ENCODE measurements around the gene SGTB. TPM values are rescaled to one million over a fixed set of nuclear protein-coding genes. Genes with fewer than 3 reads are reported as not detected.

The SGTB gene
- total and polyA plus RNA-seq, 5 donors from 2014 or later = 17.5 to 84.3 (median 23.7) TPM

- Mint-ChIP-seq H3K27ac (no peak overlapping the region), H3K4me1 (peaks cover 0 to 6% (median 0%) of the 10 kb centered on the region in 4 donors), H3K27me3 (no peaks in the 10 kb centered on the region)
Measured at GRCh38 chr5:65749221-65749844, 27.4 kb upstream of the SGTB start.

GRCh38 chr5:65742565-65743231 is 20.8 kb upstream of the SGTB start:
- H3K4me3 ChIP-seq (ENCODE audit: low read depth, low read length) = no peak overlapping the region
- H3K27me3 Mint-ChIP-seq = no peaks in the 10 kb centered on the region
- no peaks in the 10 kb centered on the region for H3K9me3 ChIP-seq (ENCODE audit: control insufficient read depth in 2 of 2, low read length in 2 of 2)
- H3K36me3 Mint-ChIP-seq = peaks cover 4% of the 10 kb centered on the region
- H3K4me1 Mint-ChIP-seq = peaks cover 4 to 13% (median 6%) of the 10 kb centered on the region in 4 donors
- no peak overlapping the region for H3K27ac ChIP-seq (ENCODE audit: insufficient read depth, low read length, poor library complexity, severe bottlenecking)
- DNase-seq (peak in 2 of 3 donors; percentile 53 to 74), ATAC-seq (ENCODE audit: low read depth in 2 of 2) (peak; percentile 79 to 84)
- no peaks in the 10 kb centered on the region for H3K27me3 ChIP-seq (ENCODE audit: control insufficient read depth, insufficient read depth, low read length)
- H3K27ac Mint-ChIP-seq = peak overlapping the region in 1 of 3 donors; percentile 31
- H3K4me3 Mint-ChIP-seq = no peak overlapping the region
- no peaks in the 10 kb centered on the region for H3K36me3 ChIP-seq (ENCODE audit: control insufficient read depth, insufficient read depth, low read length)
- no peaks in the 10 kb centered on the region for H3K4me1 ChIP-seq (ENCODE audit: control insufficient read depth, insufficient read depth, low read length, poor library complexity, severe bottlenecking)
- no peaks in the 10 kb centered on the region for H3K9me3 Mint-ChIP-seq

More at GRCh38 chr5:65749221-65749844, 27.4 kb upstream of the SGTB start:
- H3K4me3 ChIP-seq (ENCODE audit: low read depth, low read length) = no peak overlapping the region
- Mint-ChIP-seq H3K36me3 (peaks cover 4% of the 10 kb centered on the region), H3K4me3 (no peak overlapping the region), H3K9me3 (peaks cover 0 to 2% (median 0%) of the 10 kb centered on the region in 7 donors)
- no peak for ATAC-seq (ENCODE audit: low read depth in 2 of 2)
- no peaks in the 10 kb centered on the region for H3K9me3 ChIP-seq (ENCODE audit: control insufficient read depth in 2 of 2, low read length in 2 of 2)
- no peak for DNase-seq
- H3K27ac ChIP-seq (ENCODE audit: insufficient read depth, low read length, poor library complexity, severe bottlenecking) = no peak overlapping the region
- H3K4me1 ChIP-seq (ENCODE audit: control insufficient read depth, insufficient read depth, low read length, poor library complexity, severe bottlenecking) = no peaks in the 10 kb centered on the region
- H3K36me3 ChIP-seq (ENCODE audit: control insufficient read depth, insufficient read depth, low read length) = no peaks in the 10 kb centered on the region
- H3K27me3 ChIP-seq (ENCODE audit: control insufficient read depth, insufficient read depth, low read length) = no peaks in the 10 kb centered on the region

GRCh38 chr5:65739162-65739561 is 17.3 kb upstream of the SGTB start:
- no peaks in the 10 kb centered on the region for H3K9me3 Mint-ChIP-seq
- H3K9me3 ChIP-seq (ENCODE audit: control insufficient read depth in 2 of 2, low read length in 2 of 2) = no peaks in the 10 kb centered on the region
- no peak for ATAC-seq (ENCODE audit: low read depth in 2 of 2)

GRCh38 chr5:65738305-65738704 is 16.4 kb upstream of the SGTB start:
- Histone ChIP-seq H3K27me3 (ENCODE audit: control insufficient read depth, insufficient read depth, low read length) (no peaks in the 10 kb centered on the region), H3K4me1 (ENCODE audit: control insufficient read depth, insufficient read depth, low read length, poor library complexity, severe bottlenecking) (no peaks in the 10 kb centered on the region), H3K27ac (ENCODE audit: insufficient read depth, low read length, poor library complexity, severe bottlenecking) (no peak overlapping the region), H3K36me3 (ENCODE audit: control insufficient read depth, insufficient read depth, low read length) (no peaks in the 10 kb centered on the region), H3K4me3 (ENCODE audit: low read depth, low read length) (no peak overlapping the region), H3K9me3 (ENCODE audit: control insufficient read depth in 2 of 2, low read length in 2 of 2) (no peaks in the 10 kb centered on the region)
- ATAC-seq (ENCODE audit: low read depth in 2 of 2) (no peak), DNase-seq (no peak)
- Mint-ChIP-seq H3K9me3 (no peaks in the 10 kb centered on the region), H3K36me3 (no peaks in the 10 kb centered on the region), H3K27me3 (no peaks in the 10 kb centered on the region), H3K4me1 (peaks cover 10 to 17% (median 11%) of the 10 kb centered on the region in 4 donors), H3K27ac (no peak overlapping the region), H3K4me3 (no peak overlapping the region)

More at GRCh38 chr5:65739162-65739561, 17.3 kb upstream of the SGTB start:
- Mint-ChIP-seq H3K27ac (no peak overlapping the region), H3K4me1 (peaks cover 10 to 19% (median 11%) of the 10 kb centered on the region in 4 donors), H3K36me3 (no peaks in the 10 kb centered on the region), H3K27me3 (no peaks in the 10 kb centered on the region), H3K4me3 (no peak overlapping the region)
- H3K27ac ChIP-seq (ENCODE audit: insufficient read depth, low read length, poor library complexity, severe bottlenecking) = no peak overlapping the region
- no peaks in the 10 kb centered on the region for H3K27me3 ChIP-seq (ENCODE audit: control insufficient read depth, insufficient read depth, low read length)
- no peak overlapping the region for H3K4me3 ChIP-seq (ENCODE audit: low read depth, low read length)
- no peak for DNase-seq
- no peaks in the 10 kb centered on the region for H3K4me1 ChIP-seq (ENCODE audit: control insufficient read depth, insufficient read depth, low read length, poor library complexity, severe bottlenecking)
- no peaks in the 10 kb centered on the region for H3K36me3 ChIP-seq (ENCODE audit: control insufficient read depth, insufficient read depth, low read length)

- H3K27me3 Mint-ChIP-seq = no peaks in the 10 kb centered on the region
- no peak for DNase-seq
- H3K27me3 ChIP-seq (ENCODE audit: control insufficient read depth, insufficient read depth, low read length) = no peaks in the 10 kb centered on the region
- H3K4me1 Mint-ChIP-seq = peaks cover 9 to 15% (median 10%) of the 10 kb centered on the region in 4 donors
- H3K27ac ChIP-seq (ENCODE audit: insufficient read depth, low read length, poor library complexity, severe bottlenecking) = no peak overlapping the region
- H3K36me3 Mint-ChIP-seq = no peaks in the 10 kb centered on the region
- H3K4me3 ChIP-seq (ENCODE audit: low read depth, low read length) = no peak overlapping the region
- H3K4me1 ChIP-seq (ENCODE audit: control insufficient read depth, insufficient read depth, low read length, poor library complexity, severe bottlenecking) = no peaks in the 10 kb centered on the region
- no peaks in the 10 kb centered on the region for H3K9me3 Mint-ChIP-seq
- no peak overlapping the region for H3K27ac Mint-ChIP-seq
- no peaks in the 10 kb centered on the region for H3K9me3 ChIP-seq (ENCODE audit: control insufficient read depth in 2 of 2, low read length in 2 of 2)
- no peaks in the 10 kb centered on the region for H3K36me3 ChIP-seq (ENCODE audit: control insufficient read depth, insufficient read depth, low read length)
- no peak overlapping the region for H3K4me3 Mint-ChIP-seq
- ATAC-seq (ENCODE audit: low read depth in 2 of 2) = no peak
Measured at GRCh38 chr5:65737842-65738241, 15.9 kb upstream of the SGTB start.

GRCh38 chr5:65736011-65736410 is 14.1 kb upstream of the SGTB start:
- no peaks in the 10 kb centered on the region for H3K4me1 ChIP-seq (ENCODE audit: control insufficient read depth, insufficient read depth, low read length, poor library complexity, severe bottlenecking)
- ATAC-seq (ENCODE audit: low read depth in 2 of 2) (no peak), DNase-seq (no peak)
- peaks cover 2% of the 10 kb centered on the region for H3K36me3 Mint-ChIP-seq
- peaks cover 9 to 15% (median 11%) of the 10 kb centered on the region in 4 donors for H3K4me1 Mint-ChIP-seq
- no peaks in the 10 kb centered on the region for H3K9me3 Mint-ChIP-seq
- H3K4me3 Mint-ChIP-seq = no peak overlapping the region
- H3K9me3 ChIP-seq (ENCODE audit: control insufficient read depth in 2 of 2, low read length in 2 of 2) = no peaks in the 10 kb centered on the region
- H3K27me3 ChIP-seq (ENCODE audit: control insufficient read depth, insufficient read depth, low read length) = no peaks in the 10 kb centered on the region
- no peaks in the 10 kb centered on the region for H3K27me3 Mint-ChIP-seq
- no peak overlapping the region for H3K4me3 ChIP-seq (ENCODE audit: low read depth, low read length)
- H3K36me3 ChIP-seq (ENCODE audit: control insufficient read depth, insufficient read depth, low read length) = no peaks in the 10 kb centered on the region
- H3K27ac ChIP-seq (ENCODE audit: insufficient read depth, low read length, poor library complexity, severe bottlenecking) = no peak overlapping the region
- no peak overlapping the region for H3K27ac Mint-ChIP-seq

- Mint-ChIP-seq H3K27me3 (no peaks in the 10 kb centered on the region), H3K4me3 (no peak overlapping the region), H3K9me3 (no peaks in the 10 kb centered on the region), H3K4me1 (peaks cover 10 to 16% (median 12%) of the 10 kb centered on the region in 4 donors), H3K27ac (no peak overlapping the region), H3K36me3 (peaks cover 4% of the 10 kb centered on the region)
- Histone ChIP-seq H3K4me1 (ENCODE audit: control insufficient read depth, insufficient read depth, low read length, poor library complexity, severe bottlenecking) (no peaks in the 10 kb centered on the region), H3K36me3 (ENCODE audit: control insufficient read depth, insufficient read depth, low read length) (no peaks in the 10 kb centered on the region), H3K27ac (ENCODE audit: insufficient read depth, low read length, poor library complexity, severe bottlenecking) (no peak overlapping the region), H3K9me3 (ENCODE audit: control insufficient read depth in 2 of 2, low read length in 2 of 2) (no peaks in the 10 kb centered on the region), H3K27me3 (ENCODE audit: control insufficient read depth, insufficient read depth, low read length) (no peaks in the 10 kb centered on the region), H3K4me3 (ENCODE audit: low read depth, low read length) (no peak overlapping the region)
- DNase-seq (no peak), ATAC-seq (ENCODE audit: low read depth in 2 of 2) (no peak)
Measured at GRCh38 chr5:65734921-65735320, 13.0 kb upstream of the SGTB start.

Measured in CD4-positive, CD25-positive, alpha-beta regulatory T cell (primary cell).